A549 (cell line): Measurements from ENCODE around the gene GFER.

Source experiments
- CHD4 ChIP-seq: fragments of 200-600 bp; sonication (generic); IDR thresholded peaks from 2 replicates; pipeline ENCODE4 v1.6.1; 2016; ENCODE audit warnings: antibody characterized with exemption, mild to moderate bottlenecking, borderline replicate concordance
- EP300 ChIP-seq, 2 experiments: fragments of >200 bp; sonication (Bioruptor Twin); formaldehyde crosslinking; IDR thresholded peaks; 2 replicates in 1 of 2; 3 replicates in 1 of 2; pipeline ENCODE4 v1.6.1; 2016 to 2017
- JUNB ChIP-seq: fragments of >200 bp; sonication (Bioruptor Twin); formaldehyde crosslinking; IDR thresholded peaks from 2 replicates; pipeline ENCODE4 v1.6.1; 2016
- POLR2A ChIP-seq: IDR thresholded peaks from 2 replicates; pipeline ENCODE4 v1.6.1; 2012; ENCODE audit warnings: mild to moderate bottlenecking, low read length
- RAD21 ChIP-seq, 2 experiments: fragments of >200 bp in 1 of 2; sonication (Bioruptor Twin) in 1 of 2; formaldehyde crosslinking in 1 of 2; IDR thresholded peaks in 1 of 2; conservative IDR thresholded peaks in 1 of 2; 2 replicates in 1 of 2; 3 replicates in 1 of 2; pipeline ENCODE4 v1.6.1; 2012 to 2018; ENCODE audit warnings: inconsistent platforms in 1 of 2
- ZSCAN20 ChIP-seq: fragments of 250-450 bp; sonication (Bioruptor Pico); IDR thresholded peaks from 2 replicates; pipeline ENCODE4 v1.8.0; 2022; ENCODE audit warnings: mild to moderate bottlenecking, moderate library complexity
- TF ChIP-seq, protein P1 (sequence below): fragments of >200 bp; sonication (Bioruptor Twin); formaldehyde crosslinking; IDR thresholded peaks from 3 replicates; pipeline ENCODE4 v1.5.1; 2016
- TF ChIP-seq, protein P2 (sequence below): IDR thresholded peaks from 2 replicates; pipeline ENCODE4 v1.6.1; 2012
- TF ChIP-seq, protein P3 (sequence below): fragments of 450-650 bp; IDR thresholded peaks from 2 replicates; pipeline ENCODE4 v1.6.1; 2014; ENCODE audit warnings: antibody characterized with exemption

DNA sequence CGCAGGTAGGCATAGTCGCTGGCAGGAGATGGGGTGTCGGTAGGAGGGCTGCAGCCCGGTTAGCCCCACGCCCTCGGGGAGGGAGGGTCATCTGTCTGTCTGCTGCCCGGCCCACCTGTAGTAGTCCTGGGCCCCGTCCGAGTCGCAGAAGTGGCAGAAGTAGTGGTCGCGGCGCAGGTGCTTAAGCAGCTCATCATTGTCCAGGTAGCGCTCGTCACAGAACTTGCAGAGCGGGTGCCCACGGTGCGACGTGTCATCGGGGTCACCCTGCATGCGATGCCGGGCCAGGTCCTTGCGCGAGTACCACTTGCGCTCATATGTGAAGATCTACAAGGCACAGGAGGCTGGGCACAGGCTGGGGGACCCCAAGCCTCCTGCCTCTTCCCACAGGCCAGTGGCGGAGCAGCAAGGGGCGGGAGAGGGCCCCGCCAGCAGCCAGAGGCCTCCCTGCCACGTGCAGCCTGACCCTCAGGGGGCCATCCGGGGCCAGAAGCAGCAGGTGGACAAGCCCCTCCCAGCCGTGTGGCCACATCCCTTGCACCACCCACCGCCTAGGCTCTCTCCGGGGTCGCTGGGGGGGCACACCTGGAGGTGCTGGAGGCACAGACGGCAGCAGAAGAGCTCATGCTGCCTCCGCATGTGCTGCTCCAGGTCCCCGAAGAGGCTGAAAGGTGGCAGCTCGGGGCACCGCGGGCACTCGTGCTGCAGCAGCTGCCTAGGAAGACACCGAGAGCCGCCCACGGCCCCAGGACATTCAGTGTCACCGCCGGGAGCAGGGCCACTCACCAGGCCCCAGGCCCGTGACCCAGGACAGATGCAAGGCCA lies 18.6 kb downstream of the GFER start:
- TF ChIP-seq POLR2A (no peak), RAD21 (conservative IDR thresholded peaks at IDR 0.05 in 1 of 2, IDR thresholded peaks at IDR 0.05 in 1 of 2) (no peak), ZSCAN20 (no peak), CHD4 (no peak), EP300 (IDR thresholded peaks at IDR 0.05) (no peak), JUNB (no peak)
- TF ChIP-seq, protein P1, sequence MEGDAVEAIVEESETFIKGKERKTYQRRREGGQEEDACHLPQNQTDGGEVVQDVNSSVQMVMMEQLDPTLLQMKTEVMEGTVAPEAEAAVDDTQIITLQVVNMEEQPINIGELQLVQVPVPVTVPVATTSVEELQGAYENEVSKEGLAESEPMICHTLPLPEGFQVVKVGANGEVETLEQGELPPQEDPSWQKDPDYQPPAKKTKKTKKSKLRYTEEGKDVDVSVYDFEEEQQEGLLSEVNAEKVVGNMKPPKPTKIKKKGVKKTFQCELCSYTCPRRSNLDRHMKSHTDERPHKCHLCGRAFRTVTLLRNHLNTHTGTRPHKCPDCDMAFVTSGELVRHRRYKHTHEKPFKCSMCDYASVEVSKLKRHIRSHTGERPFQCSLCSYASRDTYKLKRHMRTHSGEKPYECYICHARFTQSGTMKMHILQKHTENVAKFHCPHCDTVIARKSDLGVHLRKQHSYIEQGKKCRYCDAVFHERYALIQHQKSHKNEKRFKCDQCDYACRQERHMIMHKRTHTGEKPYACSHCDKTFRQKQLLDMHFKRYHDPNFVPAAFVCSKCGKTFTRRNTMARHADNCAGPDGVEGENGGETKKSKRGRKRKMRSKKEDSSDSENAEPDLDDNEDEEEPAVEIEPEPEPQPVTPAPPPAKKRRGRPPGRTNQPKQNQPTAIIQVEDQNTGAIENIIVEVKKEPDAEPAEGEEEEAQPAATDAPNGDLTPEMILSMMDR, result no peak
- TF ChIP-seq, protein P2, sequence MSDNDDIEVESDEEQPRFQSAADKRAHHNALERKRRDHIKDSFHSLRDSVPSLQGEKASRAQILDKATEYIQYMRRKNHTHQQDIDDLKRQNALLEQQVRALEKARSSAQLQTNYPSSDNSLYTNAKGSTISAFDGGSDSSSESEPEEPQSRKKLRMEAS, result no peak
- TF ChIP-seq, protein P3, sequence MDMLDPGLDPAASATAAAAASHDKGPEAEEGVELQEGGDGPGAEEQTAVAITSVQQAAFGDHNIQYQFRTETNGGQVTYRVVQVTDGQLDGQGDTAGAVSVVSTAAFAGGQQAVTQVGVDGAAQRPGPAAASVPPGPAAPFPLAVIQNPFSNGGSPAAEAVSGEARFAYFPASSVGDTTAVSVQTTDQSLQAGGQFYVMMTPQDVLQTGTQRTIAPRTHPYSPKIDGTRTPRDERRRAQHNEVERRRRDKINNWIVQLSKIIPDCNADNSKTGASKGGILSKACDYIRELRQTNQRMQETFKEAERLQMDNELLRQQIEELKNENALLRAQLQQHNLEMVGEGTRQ, result no peak
